ENCODE data around the gene ESR2. TPM values are rescaled to one million over a fixed set of nuclear protein-coding genes. Genes with fewer than 3 reads are reported as not detected.

ESR2 gene
- polyA plus RNA-seq, 1 of the 3 experiments (the other 2 are of a cell fraction): 0.03 TPM

DNA sequence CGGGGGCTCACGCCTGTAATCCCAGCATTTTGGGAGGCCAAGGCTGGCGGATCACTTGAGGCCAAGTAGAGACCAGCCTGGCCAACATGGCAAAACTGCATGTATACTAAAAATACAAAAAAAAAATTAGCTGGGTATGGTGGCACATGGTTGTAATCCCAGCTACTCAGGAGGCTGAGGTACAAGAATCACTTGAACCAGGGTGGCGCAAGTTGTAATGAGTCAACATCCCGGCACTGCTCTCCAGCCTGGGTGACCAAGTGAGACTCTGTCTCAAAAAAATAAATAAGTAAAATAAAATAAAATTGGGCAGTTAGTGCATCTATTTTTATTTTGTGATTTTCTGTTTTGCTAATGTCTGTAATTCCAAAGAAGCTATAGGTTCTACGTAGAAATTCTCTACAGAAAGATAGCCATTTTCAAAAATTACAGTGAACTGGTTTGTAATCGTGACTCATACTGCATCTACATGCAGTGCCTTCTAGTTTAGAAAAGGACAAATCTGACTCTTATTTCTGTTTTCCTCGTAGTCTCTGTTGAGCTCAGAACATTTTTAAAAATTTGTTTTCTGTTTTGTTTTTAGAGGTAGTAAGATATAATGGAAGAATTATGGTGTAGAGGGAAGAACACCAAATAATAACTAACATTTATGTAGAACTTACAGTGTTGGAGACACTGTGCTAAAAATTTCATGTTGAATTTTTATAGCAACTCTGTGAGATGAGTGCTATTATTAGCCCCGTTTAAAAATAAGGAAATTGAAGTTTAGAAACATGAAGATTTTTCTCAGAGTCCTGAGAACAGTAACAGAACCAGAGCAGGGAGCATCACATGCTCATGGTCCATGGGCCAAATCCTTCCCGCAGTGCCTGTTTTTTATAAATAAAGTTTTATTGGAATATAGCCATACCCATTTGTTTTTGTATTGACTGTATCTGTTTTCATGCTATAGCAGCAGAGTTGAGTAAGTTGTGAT, 240.2 kb downstream of the ESR2 start:
- Histone ChIP-seq H3F3A (replicated peaks; ENCODE audit: insufficient read depth) (peaks cover 11% of the 10 kb centered on the region), H3K9me2 (no peaks in the 10 kb centered on the region), H2AFZ (ENCODE audit: low read depth) (peak overlapping the region; percentile 2; the same call in 1 of the 2 replicates), H3K9me3 (no peaks in the 10 kb centered on the region), H3K4me2 (no peak overlapping the region), H3K4me3 (ENCODE audit: low read depth in 2 of 2, low read length in 1 of 2) (no peak overlapping the region), H3K27ac (ENCODE audit: low read depth in 2 of 2, low read length in 1 of 2) (no peak overlapping the region), H3K9ac (no peak overlapping the region), H4K20me1 (ENCODE audit: insufficient read depth) (no peaks in the 10 kb centered on the region), H3K36me3 (replicated peaks in 1 of 2; ENCODE audit: control insufficient read depth in 1 of 2, insufficient read depth in 2 of 2, low read length in 1 of 2) (peaks cover 0 to 15% of the 10 kb centered on the region in 2 experiments), H3K4me1 (ENCODE audit: control insufficient read depth in 1 of 2, insufficient read depth in 2 of 2, low read depth in 1 of 2, low read length in 1 of 2) (no peaks in the 10 kb centered on the region), H3K79me2 (ENCODE audit: insufficient read depth) (no peaks in the 10 kb centered on the region), H3K27me3 (ENCODE audit: insufficient read depth) (no peaks in the 10 kb centered on the region)
- ChIA-PET CTCF (interaction anchor here (1.2 to 1.5 kb wide), 2 partner anchors 8 to 30 kb away, joined by 3 to 4 read pairs; no protein-coding TSS in a partner anchor), POLR2A (no interaction called here)
- DNase-seq: no peak
- WGBS (ENCODE audit: low lambda C conversion rate): 82% methylated on average over 10 of the region's 10 CpGs
- TF ChIP-seq SMC3 (IDR thresholded peaks at IDR 0.05; ENCODE audit: low read depth, low read length) (no peak), RXRA (IDR thresholded peaks at IDR 0.05; ENCODE audit: borderline replicate concordance, low read depth) (no peak), SIN3A (IDR thresholded peaks at IDR 0.05; ENCODE audit: borderline replicate concordance, low read depth, low read length) (no peak), YY1 (IDR thresholded peaks at IDR 0.05; ENCODE audit: low read depth) (no peak)
- TF ChIP-seq, protein P1, sequence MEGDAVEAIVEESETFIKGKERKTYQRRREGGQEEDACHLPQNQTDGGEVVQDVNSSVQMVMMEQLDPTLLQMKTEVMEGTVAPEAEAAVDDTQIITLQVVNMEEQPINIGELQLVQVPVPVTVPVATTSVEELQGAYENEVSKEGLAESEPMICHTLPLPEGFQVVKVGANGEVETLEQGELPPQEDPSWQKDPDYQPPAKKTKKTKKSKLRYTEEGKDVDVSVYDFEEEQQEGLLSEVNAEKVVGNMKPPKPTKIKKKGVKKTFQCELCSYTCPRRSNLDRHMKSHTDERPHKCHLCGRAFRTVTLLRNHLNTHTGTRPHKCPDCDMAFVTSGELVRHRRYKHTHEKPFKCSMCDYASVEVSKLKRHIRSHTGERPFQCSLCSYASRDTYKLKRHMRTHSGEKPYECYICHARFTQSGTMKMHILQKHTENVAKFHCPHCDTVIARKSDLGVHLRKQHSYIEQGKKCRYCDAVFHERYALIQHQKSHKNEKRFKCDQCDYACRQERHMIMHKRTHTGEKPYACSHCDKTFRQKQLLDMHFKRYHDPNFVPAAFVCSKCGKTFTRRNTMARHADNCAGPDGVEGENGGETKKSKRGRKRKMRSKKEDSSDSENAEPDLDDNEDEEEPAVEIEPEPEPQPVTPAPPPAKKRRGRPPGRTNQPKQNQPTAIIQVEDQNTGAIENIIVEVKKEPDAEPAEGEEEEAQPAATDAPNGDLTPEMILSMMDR (IDR thresholded peaks at IDR 0.05): no peak

DNA sequence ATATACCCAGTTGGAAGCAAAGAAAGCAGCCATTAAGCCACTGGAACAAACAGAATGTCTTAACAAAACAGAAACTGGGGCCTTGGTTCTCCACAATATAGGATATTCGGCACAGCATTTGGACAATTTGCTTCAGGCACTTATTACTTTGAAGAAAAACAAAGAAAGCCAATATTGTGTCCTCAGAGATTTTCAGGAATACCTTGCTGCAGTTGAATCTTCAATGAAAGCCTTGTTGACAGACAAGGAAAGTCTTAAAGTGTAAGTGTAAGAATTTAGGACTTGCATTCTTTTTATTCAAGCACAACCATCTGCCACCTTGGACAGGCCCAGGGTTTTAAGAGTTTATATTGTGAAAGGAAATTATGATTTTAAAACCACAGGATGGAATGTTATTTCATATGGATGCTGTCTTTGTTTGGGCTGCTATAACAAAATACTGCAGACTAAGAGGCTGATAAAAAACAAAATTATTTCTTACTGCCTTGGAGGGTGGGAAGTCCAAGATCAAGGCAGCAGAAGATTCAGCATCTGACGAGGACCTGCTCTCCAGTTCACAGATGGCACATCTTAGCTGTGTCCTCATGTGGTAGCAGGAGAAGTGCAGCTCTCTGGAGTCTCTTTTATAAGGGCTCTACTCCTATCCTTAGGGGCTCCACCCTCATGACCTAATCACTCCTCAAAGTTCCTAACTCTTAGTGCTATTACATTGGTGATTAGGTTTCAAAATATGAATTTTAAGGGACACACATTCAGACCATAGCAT, 244.4 kb downstream of the ESR2 start:
- Histone ChIP-seq H3K36me3 (replicated peaks in 1 of 2; ENCODE audit: control insufficient read depth in 1 of 2, insufficient read depth in 2 of 2, low read length in 1 of 2) (peaks cover 0 to 15% of the 10 kb centered on the region in 2 experiments), H3K4me3 (ENCODE audit: low read depth in 2 of 2, low read length in 1 of 2) (no peak overlapping the region), H3K79me2 (ENCODE audit: insufficient read depth) (no peaks in the 10 kb centered on the region), H3K4me1 (ENCODE audit: control insufficient read depth in 1 of 2, insufficient read depth in 2 of 2, low read depth in 1 of 2, low read length in 1 of 2) (no peaks in the 10 kb centered on the region), H2AFZ (ENCODE audit: low read depth) (no peak overlapping the region), H3K4me2 (no peak overlapping the region), H3K27ac (ENCODE audit: low read depth in 2 of 2, low read length in 1 of 2) (no peak overlapping the region), H3F3A (replicated peaks; ENCODE audit: insufficient read depth) (peaks cover 11% of the 10 kb centered on the region), H3K27me3 (ENCODE audit: insufficient read depth) (no peaks in the 10 kb centered on the region), H3K9ac (no peak overlapping the region), H4K20me1 (ENCODE audit: insufficient read depth) (no peaks in the 10 kb centered on the region), H3K9me3 (no peaks in the 10 kb centered on the region), H3K9me2 (no peaks in the 10 kb centered on the region)
- TF ChIP-seq POLR2AphosphoS5 (IDR thresholded peaks at IDR 0.05; ENCODE audit: low read depth, low read length) (no peak), FOXM1 (IDR thresholded peaks at IDR 0.05; ENCODE audit: low read depth) (no peak), EP300 (IDR thresholded peaks at IDR 0.05; ENCODE audit: borderline replicate concordance in 1 of 2, low read depth in 1 of 2, low read length in 1 of 2) (no peak), GABPA (IDR thresholded peaks at IDR 0.05; ENCODE audit: low read depth) (no peak), ELF1 (IDR thresholded peaks at IDR 0.05) (no peak), CHD2 (IDR thresholded peaks at IDR 0.05; ENCODE audit: low read length, partially characterized antibody) (no peak), TEAD4 (IDR thresholded peaks at IDR 0.05; ENCODE audit: borderline replicate concordance, insufficient read depth) (no peak), YY1 (IDR thresholded peaks at IDR 0.05; ENCODE audit: low read depth) (no peak), JUND (IDR thresholded peaks at IDR 0.05) (no peak), FOSL2 (IDR thresholded peaks at IDR 0.05; ENCODE audit: borderline replicate concordance, low read depth) (no peak), SMC3 (IDR thresholded peaks at IDR 0.05; ENCODE audit: low read depth, low read length) (no peak), FOXJ3 (CRISPR knock-in tag; IDR thresholded peaks at IDR 0.05) (no peak)
- TF ChIP-seq, protein P2, sequence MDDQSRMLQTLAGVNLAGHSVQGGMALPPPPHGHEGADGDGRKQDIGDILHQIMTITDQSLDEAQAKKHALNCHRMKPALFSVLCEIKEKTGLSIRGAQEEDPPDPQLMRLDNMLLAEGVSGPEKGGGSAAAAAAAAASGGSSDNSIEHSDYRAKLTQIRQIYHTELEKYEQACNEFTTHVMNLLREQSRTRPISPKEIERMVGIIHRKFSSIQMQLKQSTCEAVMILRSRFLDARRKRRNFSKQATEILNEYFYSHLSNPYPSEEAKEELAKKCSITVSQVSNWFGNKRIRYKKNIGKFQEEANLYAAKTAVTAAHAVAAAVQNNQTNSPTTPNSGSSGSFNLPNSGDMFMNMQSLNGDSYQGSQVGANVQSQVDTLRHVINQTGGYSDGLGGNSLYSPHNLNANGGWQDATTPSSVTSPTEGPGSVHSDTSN (IDR thresholded peaks at IDR 0.05): no peak
- TF ChIP-seq, protein P3, sequence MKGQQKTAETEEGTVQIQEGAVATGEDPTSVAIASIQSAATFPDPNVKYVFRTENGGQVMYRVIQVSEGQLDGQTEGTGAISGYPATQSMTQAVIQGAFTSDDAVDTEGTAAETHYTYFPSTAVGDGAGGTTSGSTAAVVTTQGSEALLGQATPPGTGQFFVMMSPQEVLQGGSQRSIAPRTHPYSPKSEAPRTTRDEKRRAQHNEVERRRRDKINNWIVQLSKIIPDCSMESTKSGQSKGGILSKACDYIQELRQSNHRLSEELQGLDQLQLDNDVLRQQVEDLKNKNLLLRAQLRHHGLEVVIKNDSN (IDR thresholded peaks at IDR 0.05; ENCODE audit: borderline replicate concordance, low read depth): no peak
- ChIA-PET CTCF (interaction anchor here (1.2 kb wide), 1 partner anchor 25 kb away, joined by 3 read pairs; no protein-coding TSS in a partner anchor), POLR2A (no interaction called here)
- no peak for DNase-seq
- WGBS (ENCODE audit: low lambda C conversion rate): 95% methylated on average over 2 of the region's 2 CpGs

Data from SK-N-SH (cell line).